Upper lobe of left lung (tissue), 4 donors: ENCODE measurements around the gene GNB1L.

ENCODE experiments used
- POLR2A ChIP-seq, 4 donors: fragments of 450-650 bp; IDR thresholded peaks; one replicate each; pipeline ENCODE4 v1.5.1; 2016 to 2017; ENCODE audit warnings: antibody characterized with exemption in 4 of 4, mild to moderate bottlenecking in 2 of 4
- TF ChIP-seq, protein P1 (sequence below), 6 experiments: fragments of 450-650 bp in 4 of 6; fragments of 200-600 bp in 2 of 6; sonication (generic) in 2 of 6; IDR thresholded peaks; one replicate each; pipeline ENCODE4 v1.5.1; 2016 to 2019; ENCODE audit warnings: antibody characterized with exemption in 6 of 6

DNA sequence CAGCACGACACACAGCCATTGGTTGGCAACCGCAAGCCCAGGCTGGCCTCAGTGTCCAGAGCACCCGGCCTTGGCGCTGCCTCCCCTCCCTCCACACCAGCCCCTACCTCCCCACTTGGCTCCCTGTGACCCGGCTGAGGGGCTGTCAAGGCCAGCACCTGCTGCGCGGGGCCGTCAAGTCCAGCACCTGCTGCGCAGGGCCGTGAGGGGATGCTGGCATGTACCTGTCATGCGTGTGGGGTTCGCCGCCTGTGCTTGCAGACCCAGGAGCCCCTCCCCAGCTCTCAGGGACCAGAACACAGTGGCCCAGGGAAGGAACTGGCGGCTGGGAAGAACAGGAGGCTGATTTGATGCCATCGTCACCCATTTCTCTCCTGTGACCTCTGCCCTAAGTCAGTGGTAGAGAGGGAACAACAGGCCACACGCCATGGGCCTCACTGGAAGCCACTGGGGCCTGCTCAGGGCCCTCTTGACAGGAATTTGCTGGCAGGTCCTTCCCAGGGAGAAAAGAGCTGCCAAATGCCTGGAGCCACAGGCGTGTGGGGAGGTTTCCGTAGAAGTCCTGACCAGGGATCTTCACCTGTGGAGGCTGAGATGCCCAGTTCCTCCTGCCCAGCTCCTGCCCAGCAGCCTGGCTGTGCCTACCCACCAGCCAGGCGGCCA lies 56.5 kb downstream of the GNB1L start:
- TF ChIP-seq POLR2A (IDR thresholded peaks at IDR 0.05) = no peak
- TF ChIP-seq, protein P1, sequence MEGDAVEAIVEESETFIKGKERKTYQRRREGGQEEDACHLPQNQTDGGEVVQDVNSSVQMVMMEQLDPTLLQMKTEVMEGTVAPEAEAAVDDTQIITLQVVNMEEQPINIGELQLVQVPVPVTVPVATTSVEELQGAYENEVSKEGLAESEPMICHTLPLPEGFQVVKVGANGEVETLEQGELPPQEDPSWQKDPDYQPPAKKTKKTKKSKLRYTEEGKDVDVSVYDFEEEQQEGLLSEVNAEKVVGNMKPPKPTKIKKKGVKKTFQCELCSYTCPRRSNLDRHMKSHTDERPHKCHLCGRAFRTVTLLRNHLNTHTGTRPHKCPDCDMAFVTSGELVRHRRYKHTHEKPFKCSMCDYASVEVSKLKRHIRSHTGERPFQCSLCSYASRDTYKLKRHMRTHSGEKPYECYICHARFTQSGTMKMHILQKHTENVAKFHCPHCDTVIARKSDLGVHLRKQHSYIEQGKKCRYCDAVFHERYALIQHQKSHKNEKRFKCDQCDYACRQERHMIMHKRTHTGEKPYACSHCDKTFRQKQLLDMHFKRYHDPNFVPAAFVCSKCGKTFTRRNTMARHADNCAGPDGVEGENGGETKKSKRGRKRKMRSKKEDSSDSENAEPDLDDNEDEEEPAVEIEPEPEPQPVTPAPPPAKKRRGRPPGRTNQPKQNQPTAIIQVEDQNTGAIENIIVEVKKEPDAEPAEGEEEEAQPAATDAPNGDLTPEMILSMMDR (IDR thresholded peaks at IDR 0.05) = no peak
